ENCODE data around the gene ZNF223.
A peak's percentile ranks its signal among the peaks of the same experiment; 100 is the strongest.

ZNF223 gene

GRCh38 chr19:44032001-44032610 lies 19.7 kb upstream of the ZNF223 start:
- no peak overlapping the region for H3K4me3 ChIP-seq (ENCODE audit: control insufficient read depth, low read depth, low read length)
- DNase-seq (ENCODE audit: low read depth) = no peak
- no peak for TF ChIP-seq CTCF (IDR thresholded peaks at IDR 0.05; ENCODE audit: control insufficient read depth, insufficient read depth, low read depth, low read length, missing control alignments)

GRCh38 chr19:44042147-44042546 lies 9.7 kb upstream of the ZNF223 start:
- no peak for DNase-seq (ENCODE audit: low read depth)
- TF ChIP-seq CTCF (IDR thresholded peaks at IDR 0.05; ENCODE audit: control insufficient read depth, insufficient read depth, low read depth, low read length, missing control alignments) = no peak
- no peak overlapping the region for H3K4me3 ChIP-seq (ENCODE audit: control insufficient read depth, low read depth, low read length)

GRCh38 chr19:44050740-44051649 lies 841 bp upstream of the ZNF223 start:
- no peak for DNase-seq (ENCODE audit: low read depth)
- no peak for TF ChIP-seq CTCF (IDR thresholded peaks at IDR 0.05; ENCODE audit: control insufficient read depth, insufficient read depth, low read depth, low read length, missing control alignments)
- peak overlapping the region; percentile 99 for H3K4me3 ChIP-seq (ENCODE audit: control insufficient read depth, low read depth, low read length)

GRCh38 chr19:44055870-44056269 lies 4.0 kb downstream of the ZNF223 start:
- no peak overlapping the region for H3K4me3 ChIP-seq (ENCODE audit: control insufficient read depth, low read depth, low read length)
- no peak for DNase-seq (ENCODE audit: low read depth)
- no peak for TF ChIP-seq CTCF (IDR thresholded peaks at IDR 0.05; ENCODE audit: control insufficient read depth, insufficient read depth, low read depth, low read length, missing control alignments)

- DNase-seq (ENCODE audit: low read depth) = no peak
- H3K4me3 ChIP-seq (ENCODE audit: control insufficient read depth, low read depth, low read length) = no peak overlapping the region
- no peak for TF ChIP-seq CTCF (IDR thresholded peaks at IDR 0.05; ENCODE audit: control insufficient read depth, insufficient read depth, low read depth, low read length, missing control alignments)
These were observed 7.4 kb downstream of the ZNF223 start for GRCh38 chr19:44059229-44059628.

- no peak for TF ChIP-seq CTCF (IDR thresholded peaks at IDR 0.05; ENCODE audit: control insufficient read depth, insufficient read depth, low read depth, low read length, missing control alignments)
- no peak for DNase-seq (ENCODE audit: low read depth)
- no peak overlapping the region for H3K4me3 ChIP-seq (ENCODE audit: control insufficient read depth, low read depth, low read length)
These were observed 9.2 kb downstream of the ZNF223 start for GRCh38 chr19:44061038-44061437.

Measured in AG09309 (cell line).